Esophagus squamous epithelium (tissue), 4 donors: Measurements from ENCODE around the gene HNRNPU.

Experiments used
- POLR2A ChIP-seq, 4 donors: fragments of 450-650 bp; IDR thresholded peaks; one replicate each; pipeline ENCODE4 v1.6.1; 2017; ENCODE audit warnings: antibody characterized with exemption in 4 of 4, mild to moderate bottlenecking in 4 of 4, moderate library complexity in 3 of 4
- TF ChIP-seq, protein P1 (sequence below), 6 experiments: fragments of 450-650 bp in 4 of 6; fragments of 200-600 bp in 2 of 6; sonication (generic) in 2 of 6; IDR thresholded peaks; one replicate each; pipeline ENCODE4 v1.5.1; 2016 to 2019; ENCODE audit warnings: antibody characterized with exemption in 6 of 6, mild to moderate bottlenecking in 4 of 6, moderate library complexity in 4 of 6

DNA sequence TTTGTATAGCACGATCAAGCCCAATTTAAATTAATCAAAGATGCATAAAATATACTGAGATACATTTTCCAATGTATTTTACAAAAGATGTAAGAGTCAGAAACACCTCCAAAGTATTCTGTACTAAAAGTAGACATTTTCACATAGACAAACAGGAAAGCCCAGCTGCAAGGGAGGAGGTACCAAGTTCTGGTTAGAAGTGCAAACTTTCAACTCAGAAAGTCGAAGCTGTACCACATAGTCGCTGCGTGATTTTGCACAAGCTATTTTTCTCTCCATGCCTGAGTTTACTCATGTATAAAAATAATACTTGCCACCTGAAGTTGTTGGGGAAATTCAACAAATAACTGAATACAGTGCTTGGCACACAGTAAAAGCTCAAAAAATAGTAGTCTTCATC lies 5.6 kb upstream of the HNRNPU start:
- no peak for TF ChIP-seq POLR2A (IDR thresholded peaks at IDR 0.05)
- TF ChIP-seq, protein P1, sequence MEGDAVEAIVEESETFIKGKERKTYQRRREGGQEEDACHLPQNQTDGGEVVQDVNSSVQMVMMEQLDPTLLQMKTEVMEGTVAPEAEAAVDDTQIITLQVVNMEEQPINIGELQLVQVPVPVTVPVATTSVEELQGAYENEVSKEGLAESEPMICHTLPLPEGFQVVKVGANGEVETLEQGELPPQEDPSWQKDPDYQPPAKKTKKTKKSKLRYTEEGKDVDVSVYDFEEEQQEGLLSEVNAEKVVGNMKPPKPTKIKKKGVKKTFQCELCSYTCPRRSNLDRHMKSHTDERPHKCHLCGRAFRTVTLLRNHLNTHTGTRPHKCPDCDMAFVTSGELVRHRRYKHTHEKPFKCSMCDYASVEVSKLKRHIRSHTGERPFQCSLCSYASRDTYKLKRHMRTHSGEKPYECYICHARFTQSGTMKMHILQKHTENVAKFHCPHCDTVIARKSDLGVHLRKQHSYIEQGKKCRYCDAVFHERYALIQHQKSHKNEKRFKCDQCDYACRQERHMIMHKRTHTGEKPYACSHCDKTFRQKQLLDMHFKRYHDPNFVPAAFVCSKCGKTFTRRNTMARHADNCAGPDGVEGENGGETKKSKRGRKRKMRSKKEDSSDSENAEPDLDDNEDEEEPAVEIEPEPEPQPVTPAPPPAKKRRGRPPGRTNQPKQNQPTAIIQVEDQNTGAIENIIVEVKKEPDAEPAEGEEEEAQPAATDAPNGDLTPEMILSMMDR (IDR thresholded peaks at IDR 0.05): no peak
